Right lobe of liver (tissue), 6 donors: Measurements from ENCODE around the gene ROR2. TPM values are rescaled to one million over a fixed set of nuclear protein-coding genes. Genes with fewer than 3 reads are reported as not detected.

Experiments used
- ATAC-seq, 4 donors: fragments of 200-7000 bp; cut with Tn5 transposase; one replicate each; pipeline ENCODE4 v1.9.1; 2020; ENCODE audit warnings: mild to moderate bottlenecking in 4 of 4, moderate library complexity in 4 of 4
- DNase-seq, 3 donors: peaks; one replicate each; pipeline ENCODE4 v3.0.0-alpha.2; 2020
- H3K27ac ChIP-seq, 3 donors: fragments of 200-600 bp; one replicate each; pipeline ENCODE4 v1.8.0; 2022
- H3K27me3 ChIP-seq, 2 donors: fragments of 200-600 bp; one replicate each; pipeline ENCODE4 v1.8.0; 2022
- H3K36me3 ChIP-seq, 4 donors: fragments of 200-600 bp; sonication (generic) in 1 of 4; one replicate each; pipeline versions ENCODE4 v1.5.1 to v1.8.0; 2017 to 2022; ENCODE audit warnings: control low read depth in 1 of 4
- H3K4me1 ChIP-seq, 4 donors: fragments of 200-600 bp; sonication (generic) in 1 of 4; one replicate each; pipeline versions ENCODE4 v1.5.1 to v1.8.0; 2017 to 2022; ENCODE audit warnings: control low read depth in 1 of 4
- H3K4me3 ChIP-seq, 3 donors: fragments of 200-600 bp; one replicate each; pipeline ENCODE4 v1.8.0; 2022
- H3K9me3 ChIP-seq, 4 donors: fragments of 200-600 bp; sonication (generic) in 1 of 4; one replicate each; pipeline versions ENCODE4 v1.5.1 to v1.8.0; 2017 to 2022; ENCODE audit warnings: control low read depth in 1 of 4
- POLR2A ChIP-seq: fragments of 450-650 bp; IDR thresholded peaks from one replicate; pipeline ENCODE4 v1.6.1; 2017; ENCODE audit warnings: antibody characterized with exemption, mild to moderate bottlenecking
- WGBS: methylation state at CpG from one replicate; pipeline ENCODE4 v1.1.6; 2018; ENCODE audit warnings: low coverage, low lambda C conversion rate; ENCODE audit not compliant: insufficient coverage; ENCODE audit errors: missing lambda C conversion rate; 5-methylcytosine and 5-hydroxymethylcytosine counted together
- intact Hi-C, 2 donors: fragments of 100-400 bp; cut with DNase I; formaldehyde crosslinking; loops; one replicate each; pipeline versions ENCODE4 v1.11.2 to v1.14.1; 2022
- total RNA-seq, 6 experiments: library from RNA; depleted of rRNA in 2 of 6; stranded (reverse); fragments of >200 nt in 2 of 6; fragmentation: NEBNext Ultra II Directional in 3 of 6; extraction: Animal tissue kit (Norgen Biotek cat#: 25700) in 3 of 6; gene quantifications; one replicate each; pipeline versions ENCODE4 v1.1.0 to v1.2.4, GENCODE V29; 2016 to 2023
- TF ChIP-seq, protein P1 (sequence below), 4 donors: fragments of 200-600 bp in 3 of 4; fragments of 450-650 bp in 1 of 4; IDR thresholded peaks; one replicate each; pipeline versions ENCODE4 v1.5.1 to v1.8.0; 2016 to 2022; ENCODE audit warnings: antibody characterized with exemption in 4 of 4, mild to moderate bottlenecking in 2 of 4
- donor health status: DM: no; HTN: yes; CAD: no.
- donor health status: DM: no; HTN: no; CAD: no.
- donor health status: DM: no; HTN: no; CAD: no.
- donor health status: DM: no; HTN: yes; CAD: no.
- donor health status: DM: no; HTN: yes; CAD: no.

The ROR2 gene
- total RNA-seq, 6 experiments from 2014 or later: 0.12 to 1.2 (median 0.49) TPM; not detected in 1

DNA sequence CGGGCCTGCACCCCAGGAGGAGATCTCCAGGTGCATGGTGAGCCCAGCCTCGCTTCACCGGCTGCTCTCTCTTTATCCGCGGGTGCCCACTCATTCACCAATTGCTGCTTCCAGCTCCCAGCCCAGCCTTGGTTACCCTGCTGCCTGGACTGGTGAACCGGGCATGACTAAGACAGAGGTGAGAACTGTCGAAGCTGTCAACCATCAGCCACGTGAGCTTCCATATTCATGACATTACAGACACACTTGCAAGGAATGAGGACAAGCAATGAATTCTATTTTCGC lies 220.5 kb downstream of the ROR2 start:
- WGBS: 79% methylated on average over 9 of the region's 9 CpGs
- no peak for ATAC-seq
- intact Hi-C loops: loop anchor here in 1 of 2 donors (10.0 kb wide), 1 partner anchor 815 kb away; no protein-coding TSS in a partner anchor
- H3K36me3 ChIP-seq: no peaks in the 10 kb centered on the region
- no peak for DNase-seq
- H3K4me3 ChIP-seq: no peak overlapping the region
- no peak overlapping the region for H3K27ac ChIP-seq
- TF ChIP-seq, protein P1, sequence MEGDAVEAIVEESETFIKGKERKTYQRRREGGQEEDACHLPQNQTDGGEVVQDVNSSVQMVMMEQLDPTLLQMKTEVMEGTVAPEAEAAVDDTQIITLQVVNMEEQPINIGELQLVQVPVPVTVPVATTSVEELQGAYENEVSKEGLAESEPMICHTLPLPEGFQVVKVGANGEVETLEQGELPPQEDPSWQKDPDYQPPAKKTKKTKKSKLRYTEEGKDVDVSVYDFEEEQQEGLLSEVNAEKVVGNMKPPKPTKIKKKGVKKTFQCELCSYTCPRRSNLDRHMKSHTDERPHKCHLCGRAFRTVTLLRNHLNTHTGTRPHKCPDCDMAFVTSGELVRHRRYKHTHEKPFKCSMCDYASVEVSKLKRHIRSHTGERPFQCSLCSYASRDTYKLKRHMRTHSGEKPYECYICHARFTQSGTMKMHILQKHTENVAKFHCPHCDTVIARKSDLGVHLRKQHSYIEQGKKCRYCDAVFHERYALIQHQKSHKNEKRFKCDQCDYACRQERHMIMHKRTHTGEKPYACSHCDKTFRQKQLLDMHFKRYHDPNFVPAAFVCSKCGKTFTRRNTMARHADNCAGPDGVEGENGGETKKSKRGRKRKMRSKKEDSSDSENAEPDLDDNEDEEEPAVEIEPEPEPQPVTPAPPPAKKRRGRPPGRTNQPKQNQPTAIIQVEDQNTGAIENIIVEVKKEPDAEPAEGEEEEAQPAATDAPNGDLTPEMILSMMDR (IDR thresholded peaks at IDR 0.05): no peak
- no peaks in the 10 kb centered on the region for H3K27me3 ChIP-seq
- no peaks in the 10 kb centered on the region for H3K9me3 ChIP-seq
- peaks cover 0 to 4% (median 0%) of the 10 kb centered on the region in 4 donors for H3K4me1 ChIP-seq

GRCh38 chr9:91727972-91728371 lies 222.1 kb downstream of the ROR2 start:
- Histone ChIP-seq H3K4me3 (no peak overlapping the region), H3K27ac (no peak overlapping the region), H3K36me3 (no peaks in the 10 kb centered on the region), H3K9me3 (no peaks in the 10 kb centered on the region), H3K27me3 (no peaks in the 10 kb centered on the region), H3K4me1 (peaks cover 0 to 4% (median 0%) of the 10 kb centered on the region in 4 donors)
- TF ChIP-seq POLR2A: no peak
- TF ChIP-seq, protein P1 (IDR thresholded peaks at IDR 0.05): no peak
- DNase-seq (no peak), ATAC-seq (no peak)
- 72% methylated on average over 5 of the region's 5 CpGs for WGBS
- intact Hi-C loops: loop anchor here in 1 of 2 donors (10.0 kb wide), 1 partner anchor 813 kb away; no protein-coding TSS in a partner anchor

DNA sequence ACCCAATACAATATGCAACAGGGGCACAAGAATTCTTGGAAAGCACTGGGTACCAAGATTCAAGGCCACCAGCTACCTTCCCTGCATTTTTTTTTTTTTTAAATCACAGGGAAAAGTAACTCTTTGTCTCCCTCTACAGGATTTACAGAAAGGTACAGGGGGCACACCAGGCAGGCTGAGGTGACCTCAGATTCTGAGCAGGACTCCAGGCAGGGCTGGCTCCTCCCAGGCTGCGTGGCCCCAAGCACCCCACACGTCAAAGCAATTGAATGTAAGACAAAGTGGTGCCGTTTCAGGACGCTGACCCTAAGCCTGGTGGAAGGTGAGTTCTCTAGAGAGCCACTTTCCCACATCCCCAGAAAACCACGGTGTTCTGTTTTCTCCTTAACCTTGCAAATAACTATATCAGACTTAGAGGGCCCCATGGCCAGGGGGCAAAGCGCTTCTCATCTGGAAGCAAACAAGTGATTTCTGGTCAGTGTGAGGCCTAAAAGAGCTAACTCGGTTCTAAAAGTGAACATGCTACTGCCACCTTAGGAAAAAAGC lies 222.6 kb downstream of the ROR2 start:
- ATAC-seq (peak; percentile 76 to 89 (median 86)), DNase-seq (no peak)
- H3K27me3 ChIP-seq: no peaks in the 10 kb centered on the region
- 26% methylated on average over 5 of the region's 7 CpGs for WGBS
- no peak for TF ChIP-seq POLR2A
- TF ChIP-seq, protein P1 (IDR thresholded peaks at IDR 0.05): peak; percentile 63 to 73 (median 66)
- no peak overlapping the region for H3K27ac ChIP-seq
- no peaks in the 10 kb centered on the region for H3K36me3 ChIP-seq
- peaks cover 0 to 4% (median 0%) of the 10 kb centered on the region in 4 donors for H3K4me1 ChIP-seq
- intact Hi-C loops: loop anchor here in 1 of 2 donors (10.0 kb wide), 1 partner anchor 813 kb away; no protein-coding TSS in a partner anchor
- H3K4me3 ChIP-seq: no peak overlapping the region
- H3K9me3 ChIP-seq: no peaks in the 10 kb centered on the region

GRCh38 chr9:91726406-91727100 lies 223.5 kb downstream of the ROR2 start:
- no peak for TF ChIP-seq POLR2A
- TF ChIP-seq, protein P1 (IDR thresholded peaks at IDR 0.05): no peak
- H3K27me3 ChIP-seq: no peaks in the 10 kb centered on the region
- intact Hi-C loops: loop anchor here in 1 of 2 donors (10.0 kb wide), 1 partner anchor 812 kb away; no protein-coding TSS in a partner anchor
- WGBS: 69% methylated on average over 12 of the region's 19 CpGs
- H3K9me3 ChIP-seq: no peaks in the 10 kb centered on the region
- H3K4me3 ChIP-seq: no peak overlapping the region
- DNase-seq (no peak), ATAC-seq (peak in 3 of 4 donors; percentile 28 to 63 (median 36))
- H3K36me3 ChIP-seq: no peaks in the 10 kb centered on the region
- H3K27ac ChIP-seq: no peak overlapping the region
- peaks cover 0 to 4% (median 0%) of the 10 kb centered on the region in 4 donors for H3K4me1 ChIP-seq
